GM19025 (cell line): ENCODE results near the gene WHRN.

Source experiments
- ATAC-seq: cut with Tn5 transposase; IDR thresholded peaks from one replicate; pipeline ENCODE4 v1.9.1; 2021; ENCODE audit warnings: mild to moderate bottlenecking, low read depth, moderate library complexity; ENCODE audit not compliant: unreplicated experiment

WHRN gene

DNA sequence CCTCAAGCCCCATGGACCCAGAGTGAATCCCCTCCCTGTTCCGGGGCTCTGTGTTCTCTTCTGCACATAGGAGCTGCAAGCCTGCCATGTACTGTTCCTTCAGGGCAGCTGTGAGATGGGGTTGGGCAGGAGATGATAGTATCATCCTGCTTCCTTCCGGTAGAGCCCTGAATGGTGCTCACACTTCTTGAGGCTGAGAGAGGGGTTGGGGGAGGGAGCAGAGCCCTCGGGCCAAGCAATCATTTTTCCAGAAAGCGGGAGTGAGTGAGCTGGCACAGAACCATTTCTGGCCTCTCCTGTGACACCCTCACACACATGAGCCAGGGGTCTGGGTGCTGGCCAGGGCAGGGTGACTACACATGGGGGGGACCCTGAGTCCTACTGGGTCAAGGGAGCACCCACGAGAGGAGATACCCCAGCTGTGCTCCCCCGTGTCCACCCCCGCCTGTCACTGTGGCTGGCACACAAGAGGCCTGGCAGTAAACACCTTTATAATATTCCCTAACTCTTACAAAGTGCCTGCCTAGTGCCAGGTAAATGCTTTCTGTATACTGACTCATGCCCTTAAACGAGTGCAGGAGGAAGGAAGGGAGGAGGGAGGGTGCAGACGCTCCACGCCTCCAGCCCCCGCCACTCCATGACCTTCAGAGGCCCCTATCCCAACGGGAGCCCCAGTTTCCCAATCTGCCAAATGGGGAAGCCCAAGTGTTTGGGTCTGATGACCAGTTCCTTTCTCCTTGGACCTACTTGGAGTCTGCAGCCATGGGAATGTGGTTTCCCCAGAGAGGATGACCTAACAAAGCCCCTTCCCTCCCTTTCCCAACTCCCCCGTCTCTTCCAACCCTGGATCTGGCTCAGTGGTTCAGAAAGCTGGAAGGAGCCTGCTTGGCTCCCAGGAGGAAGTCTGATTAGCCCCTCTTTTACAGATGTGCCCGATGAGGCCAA, 133.0 kb downstream of the WHRN start:
- no peak for ATAC-seq

- no peak for ATAC-seq
Measured at GRCh38 chr9:114371343-114371944, 133.8 kb downstream of the WHRN start.

GRCh38 chr9:114370968-114371320, 134.3 kb downstream of the WHRN start:
- no peak for ATAC-seq

DNA sequence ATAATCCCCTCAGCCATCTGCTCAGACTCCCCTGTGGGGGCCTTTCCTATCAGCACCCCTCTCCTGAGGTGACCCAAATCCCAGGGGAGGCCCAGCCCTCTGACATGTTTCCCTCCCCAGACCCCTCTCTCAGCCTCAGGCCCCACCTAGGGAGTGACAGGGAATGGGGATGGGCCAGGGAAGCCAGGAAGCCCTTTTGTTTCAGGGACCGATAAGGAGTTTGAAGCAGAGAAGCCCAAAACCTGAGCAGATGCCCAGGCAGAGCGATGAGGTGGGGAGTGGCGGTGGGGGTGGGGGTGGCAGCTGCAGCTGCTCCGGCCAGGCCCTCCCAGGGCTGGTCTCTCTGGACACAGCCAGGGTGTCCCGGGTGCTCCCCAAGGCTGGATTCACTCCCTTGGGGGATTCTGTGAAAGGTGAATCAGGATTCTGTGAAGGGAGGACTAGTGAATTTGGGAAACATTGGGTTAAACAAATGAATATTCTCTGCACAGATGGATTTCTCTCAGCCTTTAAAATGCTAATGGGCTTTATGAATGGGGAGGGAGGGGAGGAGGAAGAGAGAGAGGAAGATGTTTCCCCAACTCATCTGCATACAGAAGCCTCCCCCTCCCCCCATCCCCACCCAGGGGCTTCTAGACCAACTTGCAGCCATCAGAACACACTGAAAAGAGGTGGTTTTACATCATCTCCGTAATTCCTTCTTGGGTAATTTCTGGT, 134.9 kb downstream of the WHRN start:
- ATAC-seq, result no peak

GRCh38 chr9:114369216-114370130, 135.8 kb downstream of the WHRN start:
- ATAC-seq, result no peak

GRCh38 chr9:114367772-114368569, 137.3 kb downstream of the WHRN start:
- ATAC-seq, result no peak

- ATAC-seq, result no peak
Measured at GRCh38 chr9:114367366-114367765, 137.9 kb downstream of the WHRN start.

DNA sequence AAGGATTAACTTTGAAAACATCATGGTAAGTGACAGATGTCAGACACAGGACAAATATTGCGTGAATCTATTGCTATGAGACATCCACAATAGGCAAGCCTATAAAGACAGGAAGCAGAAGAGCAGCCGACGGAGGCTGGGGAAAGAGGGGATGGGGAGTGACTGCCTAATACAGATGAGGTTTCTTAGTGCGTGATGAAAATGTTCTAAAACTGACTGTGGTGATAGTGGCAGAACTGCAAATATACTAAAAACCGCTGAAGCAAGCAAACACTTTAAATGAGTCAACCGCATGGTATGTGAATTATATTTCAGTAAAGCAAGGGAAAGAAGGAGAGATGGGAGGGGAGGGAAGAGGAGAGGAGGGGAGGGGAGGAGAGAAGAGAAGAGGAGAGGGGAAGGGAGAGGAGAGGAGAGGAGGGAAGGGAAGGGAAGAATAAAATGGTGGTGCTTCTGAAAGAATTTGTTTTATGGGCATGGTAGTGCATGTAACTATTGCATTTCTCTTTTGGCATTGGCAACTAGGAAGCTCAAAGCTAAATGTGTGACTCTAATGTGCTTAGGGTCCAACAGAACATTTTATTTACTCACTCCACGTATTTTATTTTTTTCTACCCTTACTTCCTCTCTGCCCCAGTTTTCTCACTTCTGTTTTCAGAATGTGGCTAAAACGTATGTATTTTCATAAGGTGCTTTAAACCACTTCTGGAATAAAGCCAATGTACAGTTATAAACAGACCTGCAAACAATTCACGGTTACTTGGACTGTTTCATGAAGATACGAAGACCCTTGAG, 138.7 kb downstream of the WHRN start:
- no peak for ATAC-seq

GRCh38 chr9:114365194-114365593, 140.1 kb downstream of the WHRN start:
- ATAC-seq, result no peak

DNA sequence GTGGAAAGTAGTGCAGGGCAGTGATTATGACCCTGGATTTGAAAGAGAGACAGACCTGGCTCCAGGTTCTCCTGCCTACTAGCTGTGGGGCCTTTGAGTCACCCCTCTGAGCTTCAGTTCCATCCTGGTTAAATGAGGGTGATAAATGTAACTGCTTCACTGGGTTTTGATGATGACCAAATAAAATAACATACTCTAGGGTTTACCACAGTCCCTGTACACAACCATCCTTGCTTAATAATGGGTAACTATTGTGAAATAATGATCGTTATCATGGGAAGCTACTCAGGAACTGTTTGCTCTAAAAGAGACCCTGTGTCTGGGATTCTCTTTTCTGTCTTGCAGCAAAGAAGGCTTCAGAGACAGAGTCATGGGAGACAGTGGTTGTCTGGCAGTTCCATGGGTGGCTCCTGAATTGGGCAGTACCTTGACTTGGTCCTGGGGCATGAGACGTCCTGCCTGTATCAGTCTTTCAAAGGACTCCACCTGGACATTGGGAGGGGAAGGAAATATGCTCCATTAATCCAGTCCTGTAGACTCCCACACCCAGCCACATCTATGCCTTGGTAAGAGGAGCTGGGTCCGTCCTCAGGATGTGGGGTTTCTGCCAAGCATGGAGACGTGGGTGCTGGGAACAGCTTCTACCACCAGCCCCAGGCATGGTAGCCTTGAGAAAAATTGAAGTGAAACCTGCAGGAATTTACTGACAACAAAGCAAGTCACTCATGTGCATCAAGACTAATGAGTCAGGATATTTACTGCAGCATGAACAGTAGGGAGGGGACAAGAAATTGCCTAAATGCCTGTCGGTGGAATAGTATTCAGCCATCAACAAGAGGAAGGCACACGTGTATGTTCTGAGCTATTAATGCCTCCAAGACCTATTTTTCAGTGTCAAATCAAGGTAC, 140.9 kb downstream of the WHRN start:
- no peak for ATAC-seq

DNA sequence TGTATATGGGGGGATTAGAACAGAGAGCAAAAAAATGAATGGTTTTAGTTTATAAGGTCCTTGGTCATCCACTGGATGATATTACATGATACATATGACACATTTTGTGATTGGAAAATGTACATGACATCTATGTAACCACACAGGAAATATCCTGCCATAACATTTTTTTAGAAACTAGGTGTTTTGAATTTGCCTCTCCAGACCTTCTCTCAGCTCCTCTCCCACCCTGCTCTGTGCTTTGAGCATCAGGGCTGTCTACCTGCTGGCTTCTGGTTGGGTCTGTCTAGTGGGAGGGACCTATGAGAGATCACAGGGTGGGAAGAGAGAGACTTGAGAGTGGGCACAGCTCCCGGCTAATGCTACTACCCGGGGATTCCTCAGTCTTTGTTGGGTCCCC, 141.8 kb downstream of the WHRN start:
- no peak for ATAC-seq

GRCh38 chr9:114362394-114362793, 142.9 kb downstream of the WHRN start:
- no peak for ATAC-seq

GRCh38 chr9:114361542-114361941, 143.7 kb downstream of the WHRN start:
- ATAC-seq, result no peak

- ATAC-seq, result no peak
Measured at GRCh38 chr9:114359801-114360200, 145.5 kb downstream of the WHRN start.

DNA sequence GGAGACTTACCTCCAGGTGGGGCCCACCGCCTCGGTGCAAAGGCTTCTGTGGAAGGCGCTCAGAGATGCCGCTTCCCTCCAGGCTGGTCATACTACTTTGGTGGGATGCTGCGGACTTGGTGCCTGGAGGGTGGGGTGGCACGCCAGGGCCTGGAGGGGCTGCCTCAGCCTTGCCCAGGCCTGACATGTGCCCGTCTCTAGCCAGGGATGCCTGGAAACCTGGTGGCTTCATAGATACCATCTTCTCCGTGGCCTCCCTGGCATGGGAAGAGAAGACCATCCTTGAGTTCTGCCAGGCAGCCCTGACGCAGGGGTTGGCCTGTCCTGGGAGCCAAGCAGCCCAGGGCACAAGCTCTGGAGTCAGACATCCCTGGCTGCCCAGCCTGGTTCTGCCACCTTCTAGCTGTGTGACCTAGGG, 147.4 kb downstream of the WHRN start:
- ATAC-seq, result no peak

DNA sequence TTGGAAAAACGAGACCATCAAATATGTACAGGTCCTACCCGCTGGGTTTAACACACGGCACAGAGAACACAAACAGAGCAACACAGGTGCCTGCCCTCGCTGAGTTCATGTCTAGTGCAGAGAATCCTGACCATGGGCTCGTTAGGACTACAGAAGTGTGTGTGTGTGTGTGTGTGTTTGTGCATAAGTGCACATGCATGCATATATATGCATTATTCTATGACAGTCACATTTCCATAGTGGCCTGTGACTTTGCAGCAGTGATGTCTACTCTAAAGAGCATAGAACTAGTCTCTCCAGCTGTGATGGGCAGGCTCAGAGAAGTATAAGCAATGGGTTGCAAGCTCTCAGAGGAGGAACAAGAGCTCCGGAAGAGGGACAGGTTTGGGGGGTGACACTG, 147.9 kb downstream of the WHRN start:
- ATAC-seq, result no peak

DNA sequence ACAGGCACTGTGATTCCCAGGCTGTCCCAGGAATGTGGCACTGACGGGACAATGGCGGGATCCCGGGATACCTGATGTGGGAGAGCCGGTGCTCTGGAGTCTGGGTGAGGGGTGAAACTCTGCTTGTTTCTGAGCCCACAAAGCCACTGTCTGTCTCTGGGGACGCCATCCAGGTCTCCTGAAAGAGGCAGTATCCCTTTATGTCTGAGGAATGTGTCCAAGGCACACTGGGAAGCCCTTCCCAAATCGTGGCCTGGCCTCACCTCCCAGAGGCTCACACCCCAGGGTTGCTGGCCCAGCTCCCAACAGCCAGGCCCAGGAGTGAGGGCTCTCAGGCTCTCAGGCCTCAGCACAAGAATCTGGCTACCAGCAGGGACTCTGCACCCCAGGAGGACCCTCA, 148.5 kb downstream of the WHRN start:
- no peak for ATAC-seq

- no peak for ATAC-seq
Measured at GRCh38 chr9:114355821-114356220, 149.5 kb downstream of the WHRN start.
